GF-D8 (cell line): ENCODE results near the gene ADARB1.

Experiments used
- DNase-seq: peaks from one replicate; lab custom pipeline; 2025; lab: John Stamatoyannopoulos, UW

Gene ADARB1

GRCh38 chr21:45169682-45170081, 95.3 kb downstream of the ADARB1 start:
- no peak for DNase-seq

- no peak for DNase-seq
Measured at GRCh38 chr21:45170987-45171386, 96.6 kb downstream of the ADARB1 start.

GRCh38 chr21:45172420-45172819, 98.0 kb downstream of the ADARB1 start:
- no peak for DNase-seq

GRCh38 chr21:45175326-45176095, 101.1 kb downstream of the ADARB1 start:
- no peak for DNase-seq

- no peak for DNase-seq
Measured at GRCh38 chr21:45176141-45176540, 101.8 kb downstream of the ADARB1 start.

GRCh38 chr21:45177039-45177438, 102.7 kb downstream of the ADARB1 start:
- DNase-seq, result no peak

- DNase-seq, result no peak
Measured at GRCh38 chr21:45178070-45178608, 103.8 kb downstream of the ADARB1 start.

- DNase-seq, result no peak
Measured at GRCh38 chr21:45178971-45179370, 104.6 kb downstream of the ADARB1 start.

- DNase-seq, result no peak
Measured at GRCh38 chr21:45179568-45180245, 105.3 kb downstream of the ADARB1 start.

GRCh38 chr21:45180246-45180599, 105.8 kb downstream of the ADARB1 start:
- DNase-seq, result no peak

GRCh38 chr21:45182958-45183357, 108.6 kb downstream of the ADARB1 start:
- DNase-seq, result no peak

- DNase-seq, result no peak
Measured at GRCh38 chr21:45183852-45184251, 109.5 kb downstream of the ADARB1 start.

GRCh38 chr21:45184869-45185268, 110.5 kb downstream of the ADARB1 start:
- DNase-seq, result no peak

GRCh38 chr21:45186709-45187108, 112.3 kb downstream of the ADARB1 start:
- no peak for DNase-seq

GRCh38 chr21:45187646-45188045, 113.3 kb downstream of the ADARB1 start:
- no peak for DNase-seq

- no peak for DNase-seq
Measured at GRCh38 chr21:45190013-45190412, 115.6 kb downstream of the ADARB1 start.

- no peak for DNase-seq
Measured at GRCh38 chr21:45192332-45192731, 118.0 kb downstream of the ADARB1 start.

GRCh38 chr21:45196620-45197019, 122.2 kb downstream of the ADARB1 start:
- DNase-seq, result no peak

- no peak for DNase-seq
Measured at GRCh38 chr21:45199201-45199600, 124.8 kb downstream of the ADARB1 start.

- DNase-seq, result no peak
Measured at GRCh38 chr21:45200031-45200430, 125.7 kb downstream of the ADARB1 start.

- peak; percentile 28 for DNase-seq
Measured at GRCh38 chr21:45200581-45201296, 126.4 kb downstream of the ADARB1 start.

GRCh38 chr21:45202344-45202743, 128.0 kb downstream of the ADARB1 start:
- no peak for DNase-seq

GRCh38 chr21:45202889-45203288, 128.5 kb downstream of the ADARB1 start:
- no peak for DNase-seq
